Liver (tissue), 3 donors: ENCODE results near the gene BRWD1.

Experiments
- ATF3 ChIP-seq: IDR thresholded peaks from 2 replicates; pipeline ENCODE4 v1.6.1; 2016; ENCODE audit warnings: antibody characterized with exemption
- CTCF ChIP-seq: fragments of 150-350 bp; IDR thresholded peaks from 2 replicates; pipeline ENCODE4 v1.5.1; 2017; ENCODE audit warnings: improper control_type of control experiment, low read depth, low read length; ENCODE audit not compliant: missing input control
- EGR1 ChIP-seq, 2 donors: IDR thresholded peaks; 2 replicates each; pipeline ENCODE4 v1.6.1; 2016 to 2018; ENCODE audit warnings: antibody characterized with exemption in 2 of 2, low read depth in 2 of 2
- FOXA1 ChIP-seq: IDR thresholded peaks from 2 replicates; pipeline ENCODE4 v1.6.1; 2016; ENCODE audit warnings: antibody characterized with exemption
- GABPA ChIP-seq, 2 donors: IDR thresholded peaks in 1 of 2; conservative IDR thresholded peaks in 1 of 2; 2 replicates each; pipeline ENCODE4 v1.6.1; 2016; ENCODE audit warnings: antibody characterized with exemption in 2 of 2, mild to moderate bottlenecking in 1 of 2, moderate library complexity in 1 of 2
- HNF4A ChIP-seq, 2 donors: conservative IDR thresholded peaks; 2 replicates each; pipeline ENCODE4 v1.6.1; 2016; ENCODE audit warnings: antibody characterized with exemption in 2 of 2, mild to moderate bottlenecking in 2 of 2
- JUND ChIP-seq, 2 donors: IDR thresholded peaks; 2 replicates each; pipeline ENCODE4 v1.6.1; 2016; ENCODE audit warnings: antibody characterized with exemption in 2 of 2
- RAD21 ChIP-seq, 2 donors: IDR thresholded peaks; 2 replicates each; pipeline ENCODE4 v1.6.1; 2016; ENCODE audit warnings: antibody characterized with exemption in 2 of 2, mild to moderate bottlenecking in 2 of 2
- SP1 ChIP-seq: IDR thresholded peaks from 2 replicates; pipeline ENCODE4 v1.6.1; 2018; ENCODE audit warnings: antibody characterized with exemption, mild to moderate bottlenecking
- TAF1 ChIP-seq: conservative IDR thresholded peaks from 2 replicates; pipeline ENCODE4 v1.6.1; 2016; ENCODE audit warnings: antibody characterized with exemption, mild to moderate bottlenecking
- YY1 ChIP-seq: IDR thresholded peaks from 2 replicates; pipeline ENCODE4 v1.6.1; 2016; ENCODE audit warnings: antibody characterized with exemption, mild to moderate bottlenecking
- TF ChIP-seq, protein P1 (sequence below): IDR thresholded peaks from 2 replicates; pipeline ENCODE4 v1.6.1; 2016; ENCODE audit warnings: antibody characterized with exemption
- TF ChIP-seq, protein P2 (sequence below): IDR thresholded peaks from 2 replicates; pipeline ENCODE4 v1.6.1; 2016; ENCODE audit warnings: antibody characterized with exemption, mild to moderate bottlenecking
- TF ChIP-seq, protein P3 (sequence below): IDR thresholded peaks from 2 replicates; pipeline ENCODE4 v1.6.1; 2016; ENCODE audit warnings: antibody characterized with exemption
- donor health status: healthy.
- donor health status: healthy.

- no peak for TF ChIP-seq CTCF
- no peak for TF ChIP-seq TAF1
- no peak for TF ChIP-seq RAD21 (IDR thresholded peaks at IDR 0.05)
- TF ChIP-seq, protein P1, sequence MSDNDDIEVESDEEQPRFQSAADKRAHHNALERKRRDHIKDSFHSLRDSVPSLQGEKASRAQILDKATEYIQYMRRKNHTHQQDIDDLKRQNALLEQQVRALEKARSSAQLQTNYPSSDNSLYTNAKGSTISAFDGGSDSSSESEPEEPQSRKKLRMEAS = no peak
- TF ChIP-seq, protein P2, sequence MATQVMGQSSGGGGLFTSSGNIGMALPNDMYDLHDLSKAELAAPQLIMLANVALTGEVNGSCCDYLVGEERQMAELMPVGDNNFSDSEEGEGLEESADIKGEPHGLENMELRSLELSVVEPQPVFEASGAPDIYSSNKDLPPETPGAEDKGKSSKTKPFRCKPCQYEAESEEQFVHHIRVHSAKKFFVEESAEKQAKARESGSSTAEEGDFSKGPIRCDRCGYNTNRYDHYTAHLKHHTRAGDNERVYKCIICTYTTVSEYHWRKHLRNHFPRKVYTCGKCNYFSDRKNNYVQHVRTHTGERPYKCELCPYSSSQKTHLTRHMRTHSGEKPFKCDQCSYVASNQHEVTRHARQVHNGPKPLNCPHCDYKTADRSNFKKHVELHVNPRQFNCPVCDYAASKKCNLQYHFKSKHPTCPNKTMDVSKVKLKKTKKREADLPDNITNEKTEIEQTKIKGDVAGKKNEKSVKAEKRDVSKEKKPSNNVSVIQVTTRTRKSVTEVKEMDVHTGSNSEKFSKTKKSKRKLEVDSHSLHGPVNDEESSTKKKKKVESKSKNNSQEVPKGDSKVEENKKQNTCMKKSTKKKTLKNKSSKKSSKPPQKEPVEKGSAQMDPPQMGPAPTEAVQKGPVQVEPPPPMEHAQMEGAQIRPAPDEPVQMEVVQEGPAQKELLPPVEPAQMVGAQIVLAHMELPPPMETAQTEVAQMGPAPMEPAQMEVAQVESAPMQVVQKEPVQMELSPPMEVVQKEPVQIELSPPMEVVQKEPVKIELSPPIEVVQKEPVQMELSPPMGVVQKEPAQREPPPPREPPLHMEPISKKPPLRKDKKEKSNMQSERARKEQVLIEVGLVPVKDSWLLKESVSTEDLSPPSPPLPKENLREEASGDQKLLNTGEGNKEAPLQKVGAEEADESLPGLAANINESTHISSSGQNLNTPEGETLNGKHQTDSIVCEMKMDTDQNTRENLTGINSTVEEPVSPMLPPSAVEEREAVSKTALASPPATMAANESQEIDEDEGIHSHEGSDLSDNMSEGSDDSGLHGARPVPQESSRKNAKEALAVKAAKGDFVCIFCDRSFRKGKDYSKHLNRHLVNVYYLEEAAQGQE = no peak
- no peak for TF ChIP-seq SP1
- no peak for TF ChIP-seq YY1
- TF ChIP-seq, protein P3, sequence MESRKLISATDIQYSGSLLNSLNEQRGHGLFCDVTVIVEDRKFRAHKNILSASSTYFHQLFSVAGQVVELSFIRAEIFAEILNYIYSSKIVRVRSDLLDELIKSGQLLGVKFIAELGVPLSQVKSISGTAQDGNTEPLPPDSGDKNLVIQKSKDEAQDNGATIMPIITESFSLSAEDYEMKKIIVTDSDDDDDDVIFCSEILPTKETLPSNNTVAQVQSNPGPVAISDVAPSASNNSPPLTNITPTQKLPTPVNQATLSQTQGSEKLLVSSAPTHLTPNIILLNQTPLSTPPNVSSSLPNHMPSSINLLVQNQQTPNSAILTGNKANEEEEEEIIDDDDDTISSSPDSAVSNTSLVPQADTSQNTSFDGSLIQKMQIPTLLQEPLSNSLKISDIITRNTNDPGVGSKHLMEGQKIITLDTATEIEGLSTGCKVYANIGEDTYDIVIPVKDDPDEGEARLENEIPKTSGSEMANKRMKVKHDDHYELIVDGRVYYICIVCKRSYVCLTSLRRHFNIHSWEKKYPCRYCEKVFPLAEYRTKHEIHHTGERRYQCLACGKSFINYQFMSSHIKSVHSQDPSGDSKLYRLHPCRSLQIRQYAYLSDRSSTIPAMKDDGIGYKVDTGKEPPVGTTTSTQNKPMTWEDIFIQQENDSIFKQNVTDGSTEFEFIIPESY = no peak
- TF ChIP-seq FOXA1 = no peak
- TF ChIP-seq ATF3 = no peak
- TF ChIP-seq JUND (IDR thresholded peaks at IDR 0.05) = no peak
- no peak for TF ChIP-seq HNF4A (conservative IDR thresholded peaks at IDR 0.05)
- no peak for TF ChIP-seq EGR1 (IDR thresholded peaks at IDR 0.05; ENCODE audit: low read depth in 2 of 2)
- no peak for TF ChIP-seq GABPA (IDR thresholded peaks at IDR 0.05 in 1 of 2, conservative IDR thresholded peaks at IDR 0.05 in 1 of 2)
These were observed 157.4 kb downstream of the BRWD1 start for GRCh38 chr21:39156024-39156423.
